HG03060 (cell line): Measurements from ENCODE around the gene ERBIN.

ENCODE experiments used
- ATAC-seq: cut with Tn5 transposase; IDR thresholded peaks from one replicate; pipeline ENCODE4 v1.9.1; 2021; ENCODE audit warnings: low read depth, moderate number of reproducible peaks; ENCODE audit not compliant: unreplicated experiment

The ERBIN gene

GRCh38 chr5:66089384-66089783 is 163.0 kb downstream of the ERBIN start:
- no peak for ATAC-seq

DNA sequence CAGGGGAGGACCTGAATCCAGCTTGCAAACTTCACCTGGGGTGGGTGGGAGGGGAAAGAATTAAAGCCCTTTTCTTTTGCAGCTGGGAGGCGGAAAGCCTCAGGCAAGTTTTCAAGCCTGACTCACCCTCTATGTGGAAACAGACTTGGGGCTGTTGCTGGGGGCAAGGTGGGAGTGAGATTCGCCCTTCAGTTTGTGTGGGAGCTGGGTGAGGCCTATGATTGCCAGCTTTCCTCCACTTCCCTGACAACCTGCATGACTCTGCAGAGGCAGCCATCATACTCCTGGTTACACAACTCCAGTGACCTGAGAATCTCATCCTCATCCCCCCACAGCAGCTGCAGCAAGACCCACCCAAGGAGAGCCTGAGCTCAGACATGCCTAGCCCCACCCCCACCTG is 174.5 kb downstream of the ERBIN start:
- ATAC-seq, result no peak

DNA sequence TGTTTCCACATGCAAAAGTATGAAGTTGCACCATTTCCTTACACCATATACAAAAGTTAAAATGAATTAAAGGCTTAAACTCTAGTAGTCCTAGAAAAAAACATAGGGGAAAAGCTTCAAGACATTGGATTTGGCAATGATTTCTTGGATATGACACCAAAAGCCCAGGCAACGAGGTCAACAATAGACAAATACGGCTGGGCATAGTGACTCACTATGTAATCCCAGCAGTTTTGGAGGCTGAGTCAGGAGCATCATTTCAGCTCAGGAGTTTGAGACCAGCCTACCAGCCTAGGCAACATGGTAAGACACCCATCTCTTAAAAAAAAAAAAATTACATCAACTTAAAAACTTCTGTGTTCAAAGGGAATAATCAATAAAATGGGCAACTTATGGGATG is 186.8 kb downstream of the ERBIN start:
- no peak for ATAC-seq

DNA sequence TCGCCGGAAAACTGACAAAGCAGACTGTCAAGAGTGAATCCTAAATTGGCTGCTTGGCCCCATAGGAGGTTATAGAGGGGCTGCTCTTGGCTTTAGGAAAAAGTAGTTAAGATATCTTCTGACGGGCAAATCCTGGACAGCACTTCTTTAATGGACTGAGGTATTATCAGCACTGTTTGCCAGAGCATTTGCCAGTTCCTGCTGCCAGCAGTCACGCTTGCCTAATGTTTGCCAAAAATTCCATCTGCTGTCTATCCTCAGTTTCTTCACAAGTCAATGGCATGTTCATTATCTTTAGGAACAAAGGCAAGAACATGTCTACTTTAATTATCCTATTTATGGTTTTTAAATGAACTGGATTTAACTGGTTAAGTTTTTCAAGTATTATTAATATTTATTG is 191.9 kb downstream of the ERBIN start:
- ATAC-seq, result no peak

- no peak for ATAC-seq
Observed at GRCh38 chr5:66122379-66123034, 196.1 kb downstream of the ERBIN start.

- no peak for ATAC-seq
Observed at GRCh38 chr5:66129144-66129543, 202.8 kb downstream of the ERBIN start.

GRCh38 chr5:66130493-66130892 is 204.1 kb downstream of the ERBIN start:
- ATAC-seq, result no peak
